OCI-M2 (cell line): ENCODE measurements around the gene UBE2O.
"Not testable (repeated sequence)": the region's sequence is repeated elsewhere in the genome, so short reads cannot be mapped to it uniquely, and the experiment has no call there.

ENCODE experiments used
- DNase-seq: peaks from one replicate; lab custom pipeline; 2025; ENCODE audit not compliant: unreplicated experiment; lab: John Stamatoyannopoulos, UW

The UBE2O gene

DNA sequence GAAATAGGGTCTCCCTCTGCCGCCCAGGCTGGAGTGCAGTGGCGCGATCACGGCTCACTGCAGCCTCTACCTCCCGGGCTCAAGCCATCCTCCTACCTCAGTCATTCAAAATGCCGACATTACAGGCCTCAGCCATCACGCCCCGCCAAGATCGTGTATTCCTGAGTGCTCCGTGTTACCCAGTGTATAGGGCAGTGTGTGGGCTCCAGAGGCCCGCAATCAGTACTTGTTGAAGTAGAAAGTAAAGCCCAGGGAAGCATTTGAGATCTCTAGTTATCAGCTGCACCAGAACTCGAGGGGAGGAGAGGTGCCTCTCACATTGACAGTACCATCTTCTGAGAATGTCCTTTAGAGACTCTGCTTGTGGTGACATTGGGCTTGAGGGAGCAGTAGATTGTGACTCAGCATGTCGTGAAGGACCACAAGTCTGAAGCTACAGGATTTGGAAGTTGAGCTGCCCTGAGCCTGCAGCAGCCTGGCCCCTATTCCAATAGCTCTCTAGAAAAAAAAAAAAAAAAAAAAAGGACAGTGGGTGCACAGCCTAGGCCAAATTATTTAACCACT, 98.1 kb downstream of the UBE2O start:
- DNase-seq = peak; percentile 61

DNA sequence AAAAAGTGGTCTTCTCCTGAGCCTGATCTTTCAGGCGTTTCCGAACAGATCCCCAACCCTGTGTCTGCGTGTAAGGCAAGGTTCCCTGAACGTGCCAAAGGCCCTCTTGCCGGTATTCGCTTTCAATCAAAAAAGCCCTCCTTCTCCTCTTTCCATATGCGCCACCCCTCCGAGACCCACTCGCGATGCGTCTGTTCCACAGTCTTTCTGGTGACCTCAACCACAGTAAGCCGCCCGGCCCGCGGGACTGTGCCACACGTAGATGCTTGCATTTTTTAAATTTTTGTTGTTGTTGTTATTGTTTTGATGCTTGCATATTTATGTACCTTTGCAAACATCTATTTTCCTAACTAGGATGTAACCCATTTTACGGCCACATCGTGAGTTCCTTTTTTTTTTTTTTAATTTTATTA, 98.6 kb downstream of the UBE2O start:
- no peak for DNase-seq

DNA sequence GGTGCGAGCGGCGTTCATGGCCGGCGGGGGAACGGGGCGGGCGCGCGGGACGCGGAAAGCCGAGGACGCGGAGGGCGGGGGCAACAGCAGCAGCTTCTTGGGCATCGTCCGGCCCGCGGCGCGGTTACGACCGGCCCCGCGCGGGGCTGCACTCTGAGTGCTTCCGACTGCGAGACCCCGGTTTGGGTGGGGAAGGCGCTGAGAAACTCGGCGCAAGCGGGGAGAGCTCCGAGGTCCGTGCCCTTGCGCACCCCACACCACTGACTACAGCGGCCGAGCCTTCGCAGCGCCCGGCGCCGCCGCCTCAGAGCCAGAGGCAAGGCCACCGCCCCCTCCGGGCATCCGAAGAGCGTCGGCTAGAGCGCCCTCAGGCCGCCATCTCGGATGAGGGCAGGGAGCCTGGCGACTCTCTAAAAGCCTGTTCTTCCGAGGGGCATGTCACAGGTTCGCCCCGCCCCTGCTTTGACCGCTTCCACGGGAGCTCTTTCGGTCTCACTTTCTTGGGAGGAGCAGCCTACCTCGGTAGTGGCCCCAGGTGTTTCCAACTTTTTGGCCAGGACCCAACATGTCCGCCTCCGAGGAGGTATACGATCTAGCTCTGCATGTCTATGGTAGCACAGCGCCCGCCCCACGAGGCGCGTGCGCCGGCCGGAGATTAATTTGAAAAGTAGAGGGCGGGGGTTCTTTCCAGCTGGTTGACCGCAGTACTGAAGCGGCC, 99.2 kb downstream of the UBE2O start, which contains the start of gene PRPSAP1:
TSS of gene PRPSAP1 (minus strand) at position 318 of the 718 bp plus-strand sequence. CDS start at position 105, 213 bp downstream.
- DNase-seq = peak; percentile 88

GRCh38 chr17:76353004-76353598, 99.9 kb downstream of the UBE2O start:
- no peak for DNase-seq

GRCh38 chr17:76351526-76352071, 101.4 kb downstream of the UBE2O start:
- DNase-seq = no peak

- DNase-seq = no peak
Measured at GRCh38 chr17:76350463-76350862, 102.5 kb downstream of the UBE2O start.

- DNase-seq = not testable (repeated sequence)
Measured at GRCh38 chr17:76346936-76347335, 106.0 kb downstream of the UBE2O start.

GRCh38 chr17:76345377-76345974, 107.5 kb downstream of the UBE2O start:
- DNase-seq = no peak

DNA sequence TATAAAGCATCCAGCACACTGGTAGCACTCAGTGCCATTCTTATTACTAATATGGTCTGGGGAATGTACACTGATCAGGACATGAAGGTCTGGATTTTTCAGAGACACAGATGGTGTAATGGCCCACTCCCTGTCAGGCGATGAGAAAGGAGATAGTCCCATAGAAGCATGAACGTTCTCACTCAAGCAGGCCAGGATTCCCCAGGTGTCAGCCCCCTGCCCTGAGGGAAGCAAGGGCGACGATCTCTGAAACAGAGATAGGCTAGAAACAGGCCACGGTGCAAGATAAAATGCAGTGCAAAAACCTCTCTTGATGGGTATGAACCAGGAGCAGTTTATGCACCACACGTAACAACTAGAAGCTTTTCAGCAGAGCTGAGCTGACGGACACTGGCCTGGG, 109.8 kb downstream of the UBE2O start:
- no peak for DNase-seq

DNA sequence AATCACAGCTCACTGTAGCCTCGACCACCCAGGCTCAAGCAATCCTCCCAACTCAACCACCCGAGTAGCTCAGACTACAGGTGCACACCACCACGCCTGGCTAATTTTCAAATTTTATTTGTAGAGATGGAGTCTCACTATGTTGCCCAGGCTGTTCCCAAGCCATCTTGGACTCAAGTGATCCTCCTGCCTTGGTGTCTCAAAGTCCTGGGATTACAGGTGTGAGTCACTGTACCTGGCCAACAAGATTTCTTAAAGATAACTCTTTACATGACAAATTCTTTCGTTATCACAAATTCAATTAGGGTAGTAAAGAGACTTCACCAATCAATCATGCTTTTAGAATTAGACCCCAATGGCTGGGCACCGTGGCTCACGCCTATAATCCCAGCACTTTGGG, 111.7 kb downstream of the UBE2O start:
- no peak for DNase-seq
